NB4 (cell line): ENCODE measurements around the gene P2RY2.

Source experiments
- DNase-seq: peaks from one replicate; pipeline ENCODE4 v3.0.0; 2010; ENCODE audit warnings: low read depth
- H3K4me3 ChIP-seq: one replicate; pipeline ENCODE4 v1.5.1; 2011; ENCODE audit warnings: mild to moderate bottlenecking, low read depth, low read length, moderate library complexity
- MYC ChIP-seq: IDR thresholded peaks from 2 replicates; pipeline ENCODE4 v1.6.1; 2011; ENCODE audit warnings: low read depth, low read length
- POLR2A ChIP-seq: IDR thresholded peaks from 2 replicates; pipeline ENCODE4 v1.6.1; 2011; ENCODE audit warnings: mild to moderate bottlenecking; ENCODE audit not compliant: insufficient read length; ENCODE audit errors: extremely low read depth
- TF ChIP-seq, protein P1 (sequence below): IDR thresholded peaks from one replicate; pipeline ENCODE4 v1.5.1; 2012; ENCODE audit warnings: low read depth, low read length
- TF ChIP-seq, protein P2 (sequence below): IDR thresholded peaks from 2 replicates; pipeline ENCODE4 v1.6.1; 2011; ENCODE audit warnings: low read depth, low read length

The P2RY2 gene

DNA sequence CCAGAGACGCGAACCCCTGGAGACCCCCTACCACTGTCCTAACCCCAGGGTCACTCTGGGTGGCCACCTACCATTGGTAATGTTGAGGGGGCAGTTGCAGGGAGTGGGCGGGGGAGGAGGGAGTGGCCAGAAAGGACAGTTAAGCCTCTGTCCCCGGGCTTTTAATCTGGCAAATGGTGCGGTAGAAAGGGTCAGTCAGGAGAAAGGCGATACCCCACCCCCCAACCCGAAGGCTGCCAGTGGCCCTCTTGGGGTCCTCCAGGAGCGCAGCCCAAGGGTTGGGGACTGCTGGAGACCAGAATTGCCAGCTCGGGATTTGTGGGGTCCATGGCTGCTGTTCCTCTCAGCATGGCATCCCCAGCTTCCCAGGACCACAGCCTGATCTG is 742 bp downstream of the P2RY2 start:
- peak overlapping the region; percentile 93 for H3K4me3 ChIP-seq
- DNase-seq, result no peak
- TF ChIP-seq MYC (no peak), POLR2A (no peak)
- TF ChIP-seq, protein P1, sequence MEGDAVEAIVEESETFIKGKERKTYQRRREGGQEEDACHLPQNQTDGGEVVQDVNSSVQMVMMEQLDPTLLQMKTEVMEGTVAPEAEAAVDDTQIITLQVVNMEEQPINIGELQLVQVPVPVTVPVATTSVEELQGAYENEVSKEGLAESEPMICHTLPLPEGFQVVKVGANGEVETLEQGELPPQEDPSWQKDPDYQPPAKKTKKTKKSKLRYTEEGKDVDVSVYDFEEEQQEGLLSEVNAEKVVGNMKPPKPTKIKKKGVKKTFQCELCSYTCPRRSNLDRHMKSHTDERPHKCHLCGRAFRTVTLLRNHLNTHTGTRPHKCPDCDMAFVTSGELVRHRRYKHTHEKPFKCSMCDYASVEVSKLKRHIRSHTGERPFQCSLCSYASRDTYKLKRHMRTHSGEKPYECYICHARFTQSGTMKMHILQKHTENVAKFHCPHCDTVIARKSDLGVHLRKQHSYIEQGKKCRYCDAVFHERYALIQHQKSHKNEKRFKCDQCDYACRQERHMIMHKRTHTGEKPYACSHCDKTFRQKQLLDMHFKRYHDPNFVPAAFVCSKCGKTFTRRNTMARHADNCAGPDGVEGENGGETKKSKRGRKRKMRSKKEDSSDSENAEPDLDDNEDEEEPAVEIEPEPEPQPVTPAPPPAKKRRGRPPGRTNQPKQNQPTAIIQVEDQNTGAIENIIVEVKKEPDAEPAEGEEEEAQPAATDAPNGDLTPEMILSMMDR, result no peak
- TF ChIP-seq, protein P2, sequence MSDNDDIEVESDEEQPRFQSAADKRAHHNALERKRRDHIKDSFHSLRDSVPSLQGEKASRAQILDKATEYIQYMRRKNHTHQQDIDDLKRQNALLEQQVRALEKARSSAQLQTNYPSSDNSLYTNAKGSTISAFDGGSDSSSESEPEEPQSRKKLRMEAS, result no peak

DNA sequence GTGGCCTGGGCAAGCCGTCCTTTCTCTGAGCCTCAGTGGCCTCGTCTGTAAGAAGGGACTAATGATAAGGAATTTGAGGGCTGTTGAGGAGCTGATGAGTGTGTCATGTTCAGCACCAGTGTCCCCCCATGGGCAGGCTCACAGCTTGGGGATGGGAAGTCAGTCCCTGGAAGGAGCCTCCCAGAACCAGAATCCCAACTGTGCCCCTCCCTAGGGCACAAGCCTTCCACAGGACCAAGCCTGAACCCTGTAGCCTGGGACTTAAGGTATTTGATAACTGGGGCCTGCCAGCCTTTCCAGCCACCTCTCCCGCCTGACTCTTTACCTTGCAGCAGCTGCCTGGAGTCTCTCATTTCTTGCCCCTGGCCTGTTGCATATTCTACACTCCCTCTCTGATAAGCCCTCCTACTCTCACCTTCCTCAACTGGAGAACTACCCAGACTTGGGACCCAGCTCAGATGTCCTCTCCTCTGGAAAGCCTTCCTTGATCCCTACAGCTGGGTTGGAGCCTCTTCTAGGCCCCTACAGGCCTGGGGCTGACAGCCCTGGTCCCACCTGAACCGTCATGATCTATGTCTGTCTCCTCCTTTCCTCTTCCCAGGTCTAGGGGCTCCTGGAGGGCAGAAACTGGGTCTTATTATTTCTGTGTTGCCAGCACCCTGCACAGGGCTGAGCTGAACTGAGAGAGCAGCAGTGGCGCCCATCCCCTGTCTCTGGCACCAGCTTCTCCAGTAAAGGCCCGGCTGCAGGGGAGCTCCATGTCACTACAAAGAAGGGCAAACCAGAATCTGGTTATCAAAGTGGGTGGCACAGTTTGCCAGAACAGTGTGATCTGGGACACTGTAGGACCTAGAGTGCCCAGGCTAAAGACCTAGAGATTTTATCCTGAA is 1.6 kb downstream of the P2RY2 start:
- no peak for DNase-seq
- TF ChIP-seq, protein P2, result no peak
- TF ChIP-seq, protein P1, result no peak
- TF ChIP-seq POLR2A (no peak), MYC (no peak)
- peak overlapping the region; percentile 93 for H3K4me3 ChIP-seq

DNA sequence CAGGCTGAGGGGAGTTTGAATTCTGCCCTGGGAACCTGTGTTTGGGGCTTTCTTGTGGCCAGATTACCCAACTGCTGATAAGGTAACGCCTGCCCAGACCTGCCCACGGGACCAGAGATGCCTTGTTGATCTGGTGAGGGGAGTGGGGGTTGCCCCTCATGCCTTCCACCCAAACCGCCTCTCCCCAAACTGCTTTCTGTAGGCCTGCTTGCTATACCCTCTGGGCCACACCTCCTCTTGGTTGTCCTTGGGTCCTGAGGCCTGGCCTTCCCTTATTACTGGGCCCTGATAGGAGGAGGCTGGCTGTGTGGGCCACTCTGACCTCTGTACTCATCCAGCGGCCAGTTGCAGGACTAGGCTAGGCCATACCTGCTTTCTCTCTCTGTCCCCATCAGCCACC is 3.4 kb downstream of the P2RY2 start:
- DNase-seq, result peak; percentile 58
- H3K4me3 ChIP-seq, result peak overlapping the region; percentile 93
- TF ChIP-seq, protein P1, result no peak
- TF ChIP-seq POLR2A (no peak), MYC (no peak)
- TF ChIP-seq, protein P2, result no peak

DNA sequence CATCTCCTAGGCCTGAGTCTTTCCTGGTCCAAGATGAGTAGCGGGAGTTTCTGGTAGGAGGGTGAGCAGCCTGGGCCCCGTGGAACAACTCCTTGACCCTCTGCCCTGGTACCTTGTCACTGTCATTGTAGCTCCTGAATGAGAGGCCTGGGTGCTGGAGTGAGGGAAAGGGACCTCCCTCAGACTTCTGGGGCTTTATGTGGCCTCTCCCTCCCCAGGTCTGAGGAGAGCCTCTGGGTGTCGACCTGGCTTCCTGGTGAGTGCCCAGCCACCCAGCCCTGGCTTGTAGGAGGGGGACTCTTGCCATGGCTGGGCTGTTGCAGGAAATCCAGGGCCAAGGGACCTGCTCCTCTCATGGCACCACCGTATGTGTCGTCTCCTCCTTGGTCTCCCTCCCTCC is 3.9 kb downstream of the P2RY2 start:
- H3K4me3 ChIP-seq, result peak overlapping the region; percentile 93
- no peak for DNase-seq
- TF ChIP-seq, protein P1, result no peak
- TF ChIP-seq POLR2A, result no peak
- no peak for TF ChIP-seq MYC
- TF ChIP-seq, protein P2, result no peak

DNA sequence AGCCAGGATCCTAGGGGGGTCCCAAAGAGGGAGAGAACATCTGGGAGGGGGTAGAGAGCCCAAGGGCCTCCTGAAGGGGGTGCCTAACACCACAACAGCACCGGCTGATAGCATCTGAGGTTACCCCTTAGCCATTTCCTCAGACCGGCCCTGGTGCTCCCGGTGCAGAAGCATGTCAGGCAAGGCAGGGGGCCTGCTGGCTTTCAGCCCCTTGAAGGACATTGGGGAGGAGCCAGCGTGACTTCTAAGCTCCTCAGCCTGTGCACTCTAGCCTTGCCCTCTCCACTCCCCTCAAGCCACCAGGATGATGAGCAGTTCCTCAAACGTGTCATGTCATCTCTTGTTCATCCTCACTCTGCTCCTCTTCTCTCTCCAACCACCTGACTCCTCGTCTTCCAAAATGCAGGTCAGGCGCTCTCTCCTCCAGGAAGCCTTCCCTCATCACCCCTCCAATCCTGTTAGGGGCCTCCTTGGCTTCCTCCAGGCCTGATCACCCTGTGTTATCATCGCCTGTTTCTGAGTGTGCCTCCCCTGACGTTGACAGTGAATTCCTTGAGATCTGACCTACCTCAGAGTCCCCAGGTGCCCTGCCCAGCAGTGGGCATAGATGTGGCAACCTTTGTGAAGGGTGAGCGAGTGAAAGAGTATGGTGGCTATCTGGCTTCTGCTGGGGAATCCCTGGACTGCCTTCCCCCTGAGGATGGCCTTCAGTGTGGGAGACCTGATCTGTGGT is 6.1 kb downstream of the P2RY2 start:
- TF ChIP-seq MYC (no peak), POLR2A (no peak)
- TF ChIP-seq, protein P2, result peak; percentile 28; the same call in 1 of the 2 replicates
- TF ChIP-seq, protein P1, result no peak
- H3K4me3 ChIP-seq, result peak overlapping the region; percentile 12
- peak; percentile 70 for DNase-seq
